ENCODE data around the gene EXOSC10. TPM values are rescaled to one million over a fixed set of nuclear protein-coding genes. Genes with fewer than 3 reads are reported as not detected.

Gene EXOSC10
- total and polyA plus RNA-seq, 2 of the 13 experiments (the other 11 are each of a cell fraction or from before 2014, with no cell fraction given): 48.4 to 67.6 TPM

DNA sequence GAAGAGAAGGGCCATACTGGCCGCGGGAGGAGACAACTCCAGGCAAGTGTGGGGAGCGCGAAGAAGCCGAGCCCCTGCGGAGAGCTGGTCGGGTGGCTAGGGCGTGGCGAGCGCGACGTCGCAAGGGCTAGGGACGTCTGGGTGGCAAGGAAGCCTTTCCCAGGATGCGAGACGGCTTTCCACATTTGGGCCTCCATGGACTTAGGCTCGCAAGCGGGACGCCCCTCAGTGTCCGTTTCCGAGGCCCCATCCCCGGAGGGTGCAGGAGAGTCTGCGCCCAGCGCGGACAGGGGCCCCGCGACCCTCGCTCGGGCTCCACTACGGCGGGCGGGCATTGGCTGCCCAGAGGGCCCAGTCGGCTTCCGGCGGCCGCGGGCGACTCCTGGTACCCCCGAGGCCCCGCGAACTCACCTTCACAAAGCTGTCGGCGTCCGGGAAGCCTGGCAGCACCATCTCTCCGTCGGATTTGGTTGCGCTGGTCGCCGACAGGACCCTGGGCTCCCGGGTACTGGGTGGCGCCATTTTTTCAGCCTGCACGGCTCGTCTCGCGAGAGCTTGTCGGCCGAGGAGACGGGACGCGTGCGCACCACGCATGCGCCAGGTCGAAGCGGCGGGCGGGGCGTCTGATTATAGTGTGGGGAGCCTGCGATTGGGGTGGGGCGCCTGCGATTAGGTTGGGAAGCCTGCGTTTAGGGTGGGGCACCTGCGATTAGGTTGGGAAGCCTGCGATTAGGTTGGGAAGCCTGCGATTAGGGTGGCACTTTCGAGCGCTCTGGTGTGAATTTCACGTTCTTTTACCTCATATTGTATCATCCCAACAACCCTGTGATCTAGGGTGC lies at the start of gene EXOSC10 (continued):
- TF ChIP-seq, protein P1, sequence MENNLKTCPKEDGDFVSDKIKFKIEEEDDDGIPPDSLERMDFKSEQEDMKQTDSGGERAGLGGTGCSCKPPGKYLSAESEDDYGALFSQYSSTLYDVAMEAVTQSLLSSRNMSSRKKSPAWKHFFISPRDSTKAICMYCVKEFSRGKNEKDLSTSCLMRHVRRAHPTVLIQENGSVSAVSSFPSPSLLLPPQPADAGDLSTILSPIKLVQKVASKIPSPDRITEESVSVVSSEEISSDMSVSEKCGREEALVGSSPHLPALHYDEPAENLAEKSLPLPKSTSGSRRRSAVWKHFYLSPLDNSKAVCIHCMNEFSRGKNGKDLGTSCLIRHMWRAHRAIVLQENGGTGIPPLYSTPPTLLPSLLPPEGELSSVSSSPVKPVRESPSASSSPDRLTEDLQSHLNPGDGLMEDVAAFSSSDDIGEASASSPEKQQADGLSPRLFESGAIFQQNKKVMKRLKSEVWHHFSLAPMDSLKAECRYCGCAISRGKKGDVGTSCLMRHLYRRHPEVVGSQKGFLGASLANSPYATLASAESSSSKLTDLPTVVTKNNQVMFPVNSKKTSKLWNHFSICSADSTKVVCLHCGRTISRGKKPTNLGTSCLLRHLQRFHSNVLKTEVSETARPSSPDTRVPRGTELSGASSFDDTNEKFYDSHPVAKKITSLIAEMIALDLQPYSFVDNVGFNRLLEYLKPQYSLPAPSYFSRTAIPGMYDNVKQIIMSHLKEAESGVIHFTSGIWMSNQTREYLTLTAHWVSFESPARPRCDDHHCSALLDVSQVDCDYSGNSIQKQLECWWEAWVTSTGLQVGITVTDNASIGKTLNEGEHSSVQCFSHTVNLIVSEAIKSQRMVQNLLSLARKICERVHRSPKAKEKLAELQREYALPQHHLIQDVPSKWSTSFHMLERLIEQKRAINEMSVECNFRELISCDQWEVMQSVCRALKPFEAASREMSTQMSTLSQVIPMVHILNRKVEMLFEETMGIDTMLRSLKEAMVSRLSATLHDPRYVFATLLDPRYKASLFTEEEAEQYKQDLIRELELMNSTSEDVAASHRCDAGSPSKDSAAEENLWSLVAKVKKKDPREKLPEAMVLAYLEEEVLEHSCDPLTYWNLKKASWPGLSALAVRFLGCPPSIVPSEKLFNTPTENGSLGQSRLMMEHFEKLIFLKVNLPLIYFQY (CRISPR knock-in tag; IDR thresholded peaks at IDR 0.05; ENCODE audit: borderline replicate concordance): 0 out of 2 replicates have a peak, but pooled peaks have one; percentile 34
- TF ChIP-seq RNF2 (conservative IDR thresholded peaks at IDR 0.05; ENCODE audit: low read depth): no peak
- TF ChIP-seq, protein P2, sequence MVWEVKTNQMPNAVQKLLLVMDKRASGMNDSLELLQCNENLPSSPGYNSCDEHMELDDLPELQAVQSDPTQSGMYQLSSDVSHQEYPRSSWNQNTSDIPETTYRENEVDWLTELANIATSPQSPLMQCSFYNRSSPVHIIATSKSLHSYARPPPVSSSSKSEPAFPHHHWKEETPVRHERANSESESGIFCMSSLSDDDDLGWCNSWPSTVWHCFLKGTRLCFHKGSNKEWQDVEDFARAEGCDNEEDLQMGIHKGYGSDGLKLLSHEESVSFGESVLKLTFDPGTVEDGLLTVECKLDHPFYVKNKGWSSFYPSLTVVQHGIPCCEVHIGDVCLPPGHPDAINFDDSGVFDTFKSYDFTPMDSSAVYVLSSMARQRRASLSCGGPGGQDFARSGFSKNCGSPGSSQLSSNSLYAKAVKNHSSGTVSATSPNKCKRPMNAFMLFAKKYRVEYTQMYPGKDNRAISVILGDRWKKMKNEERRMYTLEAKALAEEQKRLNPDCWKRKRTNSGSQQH (CRISPR knock-in tag; IDR thresholded peaks at IDR 0.05; ENCODE audit: low read depth): peak; percentile 51; the same call in 1 of the 2 replicates
- TF ChIP-seq, protein P3, sequence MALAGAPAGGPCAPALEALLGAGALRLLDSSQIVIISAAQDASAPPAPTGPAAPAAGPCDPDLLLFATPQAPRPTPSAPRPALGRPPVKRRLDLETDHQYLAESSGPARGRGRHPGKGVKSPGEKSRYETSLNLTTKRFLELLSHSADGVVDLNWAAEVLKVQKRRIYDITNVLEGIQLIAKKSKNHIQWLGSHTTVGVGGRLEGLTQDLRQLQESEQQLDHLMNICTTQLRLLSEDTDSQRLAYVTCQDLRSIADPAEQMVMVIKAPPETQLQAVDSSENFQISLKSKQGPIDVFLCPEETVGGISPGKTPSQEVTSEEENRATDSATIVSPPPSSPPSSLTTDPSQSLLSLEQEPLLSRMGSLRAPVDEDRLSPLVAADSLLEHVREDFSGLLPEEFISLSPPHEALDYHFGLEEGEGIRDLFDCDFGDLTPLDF (CRISPR knock-in tag; IDR thresholded peaks at IDR 0.05): peak; percentile 81
- TF ChIP-seq ZNF598 (CRISPR knock-in tag; IDR thresholded peaks at IDR 0.05; ENCODE audit: borderline replicate concordance): peak; percentile 74; the same call in 1 of the 2 replicates
- TF ChIP-seq, protein P4, sequence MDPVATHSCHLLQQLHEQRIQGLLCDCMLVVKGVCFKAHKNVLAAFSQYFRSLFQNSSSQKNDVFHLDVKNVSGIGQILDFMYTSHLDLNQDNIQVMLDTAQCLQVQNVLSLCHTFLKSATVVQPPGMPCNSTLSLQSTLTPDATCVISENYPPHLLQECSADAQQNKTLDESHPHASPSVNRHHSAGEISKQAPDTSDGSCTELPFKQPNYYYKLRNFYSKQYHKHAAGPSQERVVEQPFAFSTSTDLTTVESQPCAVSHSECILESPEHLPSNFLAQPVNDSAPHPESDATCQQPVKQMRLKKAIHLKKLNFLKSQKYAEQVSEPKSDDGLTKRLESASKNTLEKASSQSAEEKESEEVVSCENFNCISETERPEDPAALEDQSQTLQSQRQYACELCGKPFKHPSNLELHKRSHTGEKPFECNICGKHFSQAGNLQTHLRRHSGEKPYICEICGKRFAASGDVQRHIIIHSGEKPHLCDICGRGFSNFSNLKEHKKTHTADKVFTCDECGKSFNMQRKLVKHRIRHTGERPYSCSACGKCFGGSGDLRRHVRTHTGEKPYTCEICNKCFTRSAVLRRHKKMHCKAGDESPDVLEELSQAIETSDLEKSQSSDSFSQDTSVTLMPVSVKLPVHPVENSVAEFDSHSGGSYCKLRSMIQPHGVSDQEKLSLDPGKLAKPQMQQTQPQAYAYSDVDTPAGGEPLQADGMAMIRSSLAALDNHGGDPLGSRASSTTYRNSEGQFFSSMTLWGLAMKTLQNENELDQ (CRISPR knock-in tag; IDR thresholded peaks at IDR 0.05; ENCODE audit: borderline replicate concordance): no peak
- peak; percentile 82; the same call in 1 of the 2 replicates for TF ChIP-seq ZSCAN20 (CRISPR knock-in tag; IDR thresholded peaks at IDR 0.05; ENCODE audit: borderline replicate concordance)
- peak; percentile 34; the same call in 1 of the 2 replicates for TF ChIP-seq POGZ (CRISPR knock-in tag; IDR thresholded peaks at IDR 0.05)
- peak; percentile 68; the same call in 1 of the 2 replicates for TF ChIP-seq MEIS2 (CRISPR knock-in tag; IDR thresholded peaks at IDR 0.05)
- TF ChIP-seq ARHGAP35 (CRISPR knock-in tag; IDR thresholded peaks at IDR 0.05; ENCODE audit: borderline replicate concordance): peak; percentile 42; the same call in 1 of the 2 replicates
- TF ChIP-seq KAT8 (CRISPR knock-in tag; IDR thresholded peaks at IDR 0.05): peak; percentile 89
- peak; percentile 18; the same call in 1 of the 2 replicates for TF ChIP-seq ZNF616 (CRISPR knock-in tag; IDR thresholded peaks at IDR 0.05; ENCODE audit: low read depth)
- no peak for TF ChIP-seq NONO (IDR thresholded peaks at IDR 0.05)
- peak; percentile 78 for TF ChIP-seq NONO (CRISPR knock-in tag; conservative IDR thresholded peaks at IDR 0.05)
- peak; percentile 75; the same call in 1 of the 2 replicates for TF ChIP-seq DR1 (CRISPR knock-in tag; IDR thresholded peaks at IDR 0.05)
- TF ChIP-seq ZNF709 (CRISPR knock-in tag; IDR thresholded peaks at IDR 0.05): peak; percentile 31; the same call in 1 of the 2 replicates
- peak; percentile 62; the same call in 1 of the 2 replicates for TF ChIP-seq SRY (CRISPR knock-in tag; IDR thresholded peaks at IDR 0.05)
- peak; percentile 2; the same call in 1 of the 2 replicates for TF ChIP-seq ZNF460 (CRISPR knock-in tag; IDR thresholded peaks at IDR 0.05; ENCODE audit: borderline replicate concordance)
- peak; percentile 79 for TF ChIP-seq BRD4 (CRISPR knock-in tag; IDR thresholded peaks at IDR 0.05)
- TF ChIP-seq ZFP82 (CRISPR knock-in tag; IDR thresholded peaks at IDR 0.05; ENCODE audit: borderline replicate concordance): peak; percentile 71; the same call in 1 of the 2 replicates

All from HepG2 (cell line).